Measurements from ENCODE around the gene ANXA8.

ANXA8 gene

DNA sequence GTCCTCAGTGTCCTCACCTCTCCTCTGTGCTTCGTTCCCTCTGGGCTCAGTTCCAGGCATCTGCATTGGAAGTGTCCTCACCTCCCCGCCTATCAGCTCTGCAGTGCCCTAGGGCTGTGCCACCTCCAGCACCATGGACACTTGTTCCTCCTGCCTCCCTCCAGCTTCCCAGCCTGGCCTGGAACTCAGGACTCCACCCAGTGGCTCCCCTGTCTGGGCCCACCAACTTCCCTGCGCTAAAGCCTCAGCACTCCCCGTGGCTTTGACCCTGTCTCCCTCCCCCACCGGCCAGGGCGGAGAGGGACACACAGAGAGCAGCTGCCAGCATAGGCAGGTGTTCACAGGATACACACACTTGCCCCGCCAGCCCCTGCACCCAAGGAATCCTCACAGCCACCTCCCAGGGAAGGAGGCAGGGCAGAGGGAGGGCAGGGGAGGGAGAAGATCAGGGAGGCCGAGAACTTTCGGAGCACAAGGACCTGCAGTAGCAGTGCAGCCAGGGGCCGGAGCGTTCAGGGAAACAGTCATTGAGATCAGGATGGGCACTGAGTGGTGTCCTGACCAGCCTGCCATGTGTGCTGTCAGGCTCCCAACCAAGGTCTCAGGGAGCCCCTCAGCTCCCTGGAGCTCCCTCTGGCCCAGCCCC, 31.3 kb downstream of the ANXA8 start:
- H3K4me3 ChIP-seq (replicated peaks; ENCODE audit: low read depth, low read length): no peak overlapping the region
- DNase-seq (ENCODE audit: extremely low read depth, low read depth): no peak
- TF ChIP-seq CTCF (IDR thresholded peaks at IDR 0.05; ENCODE audit: low read depth, low read length, missing control alignments): no peak

DNA sequence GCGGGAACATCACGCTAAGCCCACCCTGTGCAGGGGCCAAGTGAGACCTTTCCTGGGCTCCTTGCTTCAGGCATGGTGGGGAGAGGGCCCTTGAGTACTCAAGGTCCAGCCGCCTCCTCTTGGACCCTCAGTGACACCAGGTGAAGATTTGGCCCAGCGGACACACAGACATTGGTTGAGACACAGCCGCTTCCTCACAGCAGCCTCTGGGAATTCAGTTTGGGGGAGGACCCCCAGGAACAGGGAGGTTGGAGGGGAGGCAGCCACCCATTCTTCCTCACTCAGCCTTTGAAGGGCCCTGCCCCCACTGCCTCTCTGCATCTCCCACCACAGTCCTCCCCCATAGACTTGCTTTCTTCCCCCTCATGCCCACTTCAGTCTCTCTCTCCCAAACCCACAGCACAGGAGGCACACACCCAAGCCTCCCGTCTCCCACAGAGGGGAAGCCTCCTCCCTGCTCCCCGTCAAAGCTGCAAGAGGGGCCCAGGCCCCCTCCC, 31.9 kb downstream of the ANXA8 start:
- DNase-seq (ENCODE audit: extremely low read depth, low read depth): no peak
- H3K4me3 ChIP-seq (replicated peaks; ENCODE audit: low read depth, low read length): no peak overlapping the region
- TF ChIP-seq CTCF (IDR thresholded peaks at IDR 0.05; ENCODE audit: low read depth, low read length, missing control alignments): no peak

DNA sequence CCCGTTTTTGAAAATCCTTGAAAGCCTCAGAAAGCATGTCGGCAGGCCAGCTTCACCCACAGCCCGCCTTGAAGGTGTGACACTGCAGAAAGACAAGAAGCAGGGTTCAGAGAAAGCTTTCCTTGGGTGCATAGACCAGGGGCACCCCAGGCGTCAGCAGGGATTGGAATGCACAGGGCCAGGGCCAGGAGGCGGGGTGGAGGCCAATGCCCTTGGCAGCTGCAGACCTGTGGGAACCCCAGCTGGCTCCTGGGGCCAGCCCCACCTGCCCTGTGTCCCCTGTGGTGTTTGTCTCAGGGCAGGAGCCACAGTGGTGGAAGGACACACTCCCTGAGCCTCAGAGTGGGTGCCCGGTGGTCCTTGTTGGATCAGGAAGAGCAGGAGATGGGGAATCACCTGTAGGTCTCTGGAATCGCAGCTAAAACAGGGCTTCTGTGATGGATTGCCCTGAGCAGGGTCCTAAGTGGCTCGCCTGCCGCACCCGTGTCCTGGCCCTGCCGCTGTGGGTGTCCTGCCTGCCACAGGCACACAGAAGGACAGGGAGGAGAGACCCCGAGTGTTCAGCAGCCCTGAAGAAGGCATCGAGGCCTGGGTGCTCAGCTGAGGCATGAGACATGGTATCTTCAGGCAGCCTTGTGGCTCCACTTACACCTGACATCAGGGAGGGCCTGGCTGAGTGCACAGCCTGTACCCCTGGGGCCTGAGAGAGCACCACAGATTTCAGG, 32.5 kb downstream of the ANXA8 start:
- TF ChIP-seq CTCF (IDR thresholded peaks at IDR 0.05; ENCODE audit: low read depth, low read length, missing control alignments): no peak
- DNase-seq (ENCODE audit: extremely low read depth, low read depth): no peak
- H3K4me3 ChIP-seq (replicated peaks; ENCODE audit: low read depth, low read length): no peak overlapping the region

GRCh38 chr10:47450442-47450841, 33.5 kb downstream of the ANXA8 start:
- H3K4me3 ChIP-seq (replicated peaks; ENCODE audit: low read depth, low read length): no peak overlapping the region
- TF ChIP-seq CTCF (IDR thresholded peaks at IDR 0.05; ENCODE audit: low read depth, low read length, missing control alignments): no peak
- no peak for DNase-seq (ENCODE audit: extremely low read depth, low read depth)

DNA sequence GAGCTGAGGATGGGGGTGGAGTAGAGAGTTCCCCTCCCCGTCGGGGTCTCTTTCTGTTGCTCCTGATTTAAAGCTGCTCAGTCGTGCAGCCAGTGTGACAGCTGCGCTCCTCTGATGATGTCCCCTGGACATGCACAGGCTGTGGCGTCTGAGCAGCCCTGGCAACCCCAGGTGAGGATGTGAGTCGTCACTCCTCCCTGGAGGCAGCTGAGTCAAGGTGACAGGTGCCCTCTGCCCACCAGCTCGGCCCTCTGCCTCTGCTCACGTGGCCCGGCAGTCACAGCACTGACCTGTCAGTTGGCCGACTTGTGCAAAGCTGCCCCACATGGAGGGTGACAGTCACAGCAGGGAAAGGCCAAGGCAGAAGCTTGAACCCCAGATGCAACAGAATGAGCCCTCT, 33.9 kb downstream of the ANXA8 start:
- DNase-seq (ENCODE audit: extremely low read depth, low read depth): no peak
- TF ChIP-seq CTCF (IDR thresholded peaks at IDR 0.05; ENCODE audit: low read depth, low read length, missing control alignments): no peak

DNA sequence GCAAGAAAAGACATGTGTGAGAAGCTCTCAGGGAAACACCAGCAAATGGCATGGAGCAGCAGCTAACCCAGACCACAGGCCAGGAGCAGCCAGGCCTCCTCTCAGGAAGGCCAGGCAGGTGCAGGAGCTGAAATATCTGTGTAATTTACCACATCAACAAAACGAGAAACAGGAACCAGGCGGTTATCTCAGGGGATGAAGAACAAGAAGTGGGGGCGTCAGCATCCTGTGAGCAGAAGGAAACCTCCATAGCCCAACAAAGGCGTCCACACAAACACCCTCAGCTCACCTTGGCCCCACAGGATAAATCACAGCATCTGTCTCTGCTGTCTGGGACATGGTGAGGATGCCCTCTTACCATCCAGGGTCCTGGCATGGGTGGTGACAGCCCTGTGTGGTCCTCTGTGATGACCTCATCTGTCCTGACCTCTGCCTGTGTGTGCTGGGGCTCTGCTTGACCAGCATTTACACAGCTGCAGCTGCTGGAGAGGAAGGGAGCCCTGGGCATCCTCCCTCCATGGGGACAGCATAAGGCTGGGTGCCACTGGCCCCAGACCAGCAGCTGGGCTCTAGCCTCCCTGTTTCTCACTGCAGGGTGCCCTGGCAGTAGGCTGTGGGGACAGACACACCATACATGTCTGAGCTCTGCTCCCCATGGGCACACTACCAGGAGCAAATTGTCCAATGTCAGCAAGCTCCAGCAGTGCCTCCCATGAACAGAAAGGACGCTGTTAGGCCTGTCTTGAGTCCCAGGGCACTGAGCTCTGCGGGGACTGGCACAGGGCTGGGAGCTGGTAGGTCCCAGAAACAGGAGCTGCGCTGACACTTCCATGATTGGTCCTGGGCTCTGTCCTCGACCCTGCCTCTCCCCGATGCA, 34.6 kb downstream of the ANXA8 start:
- H3K4me3 ChIP-seq (replicated peaks; ENCODE audit: low read depth, low read length): no peak overlapping the region
- DNase-seq (ENCODE audit: extremely low read depth, low read depth): no peak
- no peak for TF ChIP-seq CTCF (IDR thresholded peaks at IDR 0.05; ENCODE audit: low read depth, low read length, missing control alignments)

More for the DNA sequence above, 33.9 kb downstream of the ANXA8 start:
- H3K4me3 ChIP-seq (replicated peaks; ENCODE audit: low read depth, low read length): no peak overlapping the region

All from HFF-Myc (cell line).